ENCODE results near the gene SPTBN4. TPM values are rescaled to one million over a fixed set of nuclear protein-coding genes. Genes with fewer than 3 reads are reported as not detected.

Gene SPTBN4
- total and polyA plus RNA-seq, 2 of the 4 experiments (the other 2 are of a cell fraction), result 0.72 to 0.91 TPM

GRCh38 chr19:40419780-40420179 lies 47.0 kb upstream of the SPTBN4 start:
- Histone ChIP-seq H3K23ac (ENCODE audit: low read depth, low read length) (no peak overlapping the region), H2BK5ac (ENCODE audit: low read depth, low read length, poor library complexity, severe bottlenecking) (no peak overlapping the region), H3K9me3 (ENCODE audit: control insufficient read depth, insufficient read depth, low read length) (no peaks in the 10 kb centered on the region), H2AFZ (replicated peaks; ENCODE audit: low read length, poor library complexity) (no peak overlapping the region), H2BK120ac (ENCODE audit: low read depth, low read length) (no peak overlapping the region), H3K4me3 (ENCODE audit: insufficient read depth, low read depth, low read length) (no peak overlapping the region), H2AK5ac (ENCODE audit: low read depth, low read length) (peak overlapping the region; percentile 61; the same call in 1 of the 2 replicates), H3K56ac (ENCODE audit: extremely low read depth, insufficient read depth, low read length) (no peak overlapping the region), H3K4me2 (ENCODE audit: low read depth, low read length) (no peak overlapping the region), H3K4me1 (ENCODE audit: control insufficient read depth, insufficient read depth, low read length) (peaks cover 9% of the 10 kb centered on the region), H2BK20ac (ENCODE audit: low read depth, low read length) (no peak overlapping the region), H3K79me1 (ENCODE audit: low read depth in 1 of 2, low read length in 2 of 2) (peaks cover 2 to 19% of the 10 kb centered on the region in 2 experiments; a peak in 2 of 4 replicates), H4K20me1 (ENCODE audit: insufficient read depth, low read length) (peaks cover 4% of the 10 kb centered on the region; the same call in 1 of the 2 replicates), H4K5ac (ENCODE audit: low read depth, low read length) (no peak overlapping the region), H3K4ac (ENCODE audit: low read depth, low read length) (no peak overlapping the region; the same call in 1 of the 2 replicates), H4K8ac (ENCODE audit: low read depth in 2 of 2, low read length in 2 of 2) (no peak overlapping the region), H3K36me3 (ENCODE audit: control insufficient read depth, insufficient read depth, low read length) (peaks cover 12% of the 10 kb centered on the region), H3K27me3 (ENCODE audit: control insufficient read depth, insufficient read depth, low read length) (no peaks in the 10 kb centered on the region), H2BK15ac (ENCODE audit: low read depth, low read length) (no peak overlapping the region), H3K9ac (ENCODE audit: low read depth, low read length) (no peak overlapping the region), H2AK9ac (replicated peaks; ENCODE audit: low read depth, low read length, poor library complexity) (no peak overlapping the region), H3K18ac (ENCODE audit: low read depth, low read length) (no peak overlapping the region), H3K27ac (ENCODE audit: insufficient read depth, low read length) (no peak overlapping the region), H4K91ac (ENCODE audit: insufficient read depth, low read depth, low read length) (no peak overlapping the region; the same call in 1 of the 2 replicates), H3K9me1 (ENCODE audit: insufficient read depth, low read length) (peaks cover 9% of the 10 kb centered on the region), H3K14ac (replicated peaks; ENCODE audit: low read depth, low read length) (no peak overlapping the region)
- WGBS, 2 experiments (ENCODE audit: extremely low coverage in 2 of 2, insufficient read length in 1 of 2), result 97% methylated on average over 3 of the region's 5 CpGs; no CpG with 5 or more reads in 1 of the 2 experiments
- POLR2A ChIA-PET (ENCODE audit: unreplicated experiment), result no interaction called here
- no peak for TF ChIP-seq SMC3 (IDR thresholded peaks at IDR 0.05; ENCODE audit: low read depth, low read length)
- no peak for TF ChIP-seq CTCF (conservative IDR thresholded peaks at IDR 0.05; ENCODE audit: low read depth, low read length)
- TF ChIP-seq ELK1 (IDR thresholded peaks at IDR 0.05; ENCODE audit: borderline replicate concordance, low read depth, low read length), result no peak
- no peak for TF ChIP-seq CEBPB (IDR thresholded peaks at IDR 0.05; ENCODE audit: low read depth, low read length)
- TF ChIP-seq RAD21 (IDR thresholded peaks at IDR 0.05; ENCODE audit: low read length), result no peak
- no peak for TF ChIP-seq MXI1 (IDR thresholded peaks at IDR 0.05; ENCODE audit: borderline replicate concordance, low read depth, low read length)
- TF ChIP-seq MAFK (IDR thresholded peaks at IDR 0.05; ENCODE audit: low read depth, low read length), result no peak
- no peak for TF ChIP-seq USF2 (IDR thresholded peaks at IDR 0.05; ENCODE audit: low read depth, low read length)
- no peak for TF ChIP-seq RFX5 (IDR thresholded peaks at IDR 0.05; ENCODE audit: low read depth, low read length)
- TF ChIP-seq CHD1 (IDR thresholded peaks at IDR 0.05; ENCODE audit: low read depth, low read length), result no peak
- no peak for TF ChIP-seq POLR2A (IDR thresholded peaks at IDR 0.05; ENCODE audit: low read depth, low read length)
- TF ChIP-seq RCOR1 (IDR thresholded peaks at IDR 0.05; ENCODE audit: insufficient replicate concordance, low read length), result no peak
- TF ChIP-seq MAZ (IDR thresholded peaks at IDR 0.05; ENCODE audit: borderline replicate concordance, low read depth, low read length), result no peak
- no peak for TF ChIP-seq FOS (IDR thresholded peaks at IDR 0.05; ENCODE audit: low read depth, low read length)
- no peak for TF ChIP-seq NFE2L2 (IDR thresholded peaks at IDR 0.05; ENCODE audit: low read depth, low read length)
- TF ChIP-seq BHLHE40 (IDR thresholded peaks at IDR 0.05; ENCODE audit: low read depth, low read length), result no peak
- no peak for ATAC-seq (ENCODE audit: low read depth)
- no peak for DNase-seq
- CTCF ChIA-PET, result interaction anchor here (1.3 to 1.8 kb wide), 2 partner anchors 7 to 45 kb away, joined by 4 to 8 read pairs; no protein-coding TSS in a partner anchor
- BruUV-seq (replicated peaks), result no TSS peak
- intact Hi-C loops (cut with micrococcal nuclease) (loop anchor here (1.0 to 10.0 kb wide), 5 partner anchors 45 to 228 kb away; partner anchors contain the start of genes C19orf47 and PLD3), dilution Hi-C loops (cut with HindIII; ENCODE audit: low sequenced_read_pairs, unreplicated experiment) (no loop called here), in situ Hi-C loops (cut with MboI; ENCODE audit: low sequenced_read_pairs) (no loop called here)
